H9 (cell line): ENCODE results near the gene DDAH2. TPM values are rescaled to one million over a fixed set of nuclear protein-coding genes. Genes with fewer than 3 reads are reported as not detected.

Experiments used
- DNase-seq: peaks from one replicate; pipeline ENCODE4 v3.0.0-alpha.2; 2017
- H2AFZ ChIP-seq: one replicate; pipeline ENCODE4 v1.6.1; 2013; ENCODE audit warnings: mild to moderate bottlenecking, low read length, control low read depth, moderate library complexity
- H2AK5ac ChIP-seq: 2 replicates; pipeline ENCODE4 v1.6.1; 2013; ENCODE audit warnings: low read length, control low read depth, mixed read lengths; ENCODE audit not compliant: insufficient read length
- H2BK120ac ChIP-seq: one replicate; pipeline ENCODE4 v1.6.1; 2013; ENCODE audit warnings: low read depth, mild to moderate bottlenecking, low read length, control low read depth, inconsistent platforms; ENCODE audit not compliant: poor library complexity, severe bottlenecking
- H2BK12ac ChIP-seq: 2 replicates; pipeline ENCODE4 v1.6.1; 2013; ENCODE audit warnings: low read length, control low read depth, mixed read lengths, low read depth; ENCODE audit not compliant: insufficient read length
- H2BK15ac ChIP-seq: 2 replicates; pipeline ENCODE4 v1.6.1; 2013; ENCODE audit warnings: low read depth, low read length, control low read depth
- H2BK20ac ChIP-seq: one replicate; pipeline ENCODE4 v1.6.1; 2013; ENCODE audit warnings: low read depth, mild to moderate bottlenecking, low read length, control low read depth, inconsistent platforms; ENCODE audit not compliant: poor library complexity, severe bottlenecking
- H2BK5ac ChIP-seq: 2 replicates; pipeline ENCODE4 v1.6.1; 2013; ENCODE audit warnings: low read length, control low read depth, mixed read lengths; ENCODE audit not compliant: insufficient read length
- H3K14ac ChIP-seq: 2 replicates; pipeline ENCODE4 v1.6.1; 2013; ENCODE audit warnings: low read length, control low read depth; ENCODE audit not compliant: insufficient read depth
- H3K18ac ChIP-seq: 2 replicates; pipeline ENCODE4 v1.6.1; 2013; ENCODE audit warnings: low read depth, mild to moderate bottlenecking, mixed read lengths, low read length, control low read depth; ENCODE audit not compliant: insufficient read length
- H3K23ac ChIP-seq: 2 replicates; pipeline ENCODE4 v1.6.1; 2013; ENCODE audit warnings: low read length, control low read depth, mixed read lengths, low read depth; ENCODE audit not compliant: insufficient read length
- H3K23me2 ChIP-seq: 2 replicates; pipeline ENCODE4 v1.6.1; 2013; ENCODE audit warnings: low read depth, mild to moderate bottlenecking, mixed read lengths, low read length, control low read depth; ENCODE audit not compliant: insufficient read length, poor library complexity, severe bottlenecking
- H3K27ac ChIP-seq: 2 replicates; pipeline ENCODE4 v1.5.1; 2013; ENCODE audit warnings: low read length, control low read depth, mixed read lengths, low read depth; ENCODE audit not compliant: insufficient read length
- H3K27me3 ChIP-seq: 2 replicates; pipeline ENCODE4 v1.6.1; 2013; ENCODE audit warnings: low read length, control low read depth, inconsistent platforms; ENCODE audit not compliant: insufficient read depth
- H3K4ac ChIP-seq: 2 replicates; pipeline ENCODE4 v1.6.1; 2013; ENCODE audit warnings: low read depth, mild to moderate bottlenecking, control low read depth, inconsistent platforms, low read length, moderate library complexity
- H3K4me1 ChIP-seq: 2 replicates; pipeline ENCODE4 v1.6.1; 2013; ENCODE audit warnings: low read length, control low read depth, inconsistent platforms; ENCODE audit not compliant: insufficient read depth
- H3K4me2 ChIP-seq: 2 replicates; pipeline ENCODE4 v1.6.1; 2013; ENCODE audit warnings: low read length, control low read depth, mixed read lengths; ENCODE audit not compliant: insufficient read length, insufficient read depth
- H3K56ac ChIP-seq: 2 replicates; pipeline ENCODE4 v1.6.1; 2013; ENCODE audit warnings: low read depth, mild to moderate bottlenecking, mixed read lengths, low read length, control low read depth; ENCODE audit not compliant: insufficient read length
- H3K79me1 ChIP-seq: 2 replicates; pipeline ENCODE4 v1.6.1; 2013; ENCODE audit warnings: low read depth, mild to moderate bottlenecking, moderate library complexity, low read length, control low read depth, inconsistent platforms; ENCODE audit not compliant: insufficient read depth, poor library complexity, severe bottlenecking
- H3K79me2 ChIP-seq: 2 replicates; pipeline ENCODE4 v1.6.1; 2013; ENCODE audit warnings: low read length, control low read depth, inconsistent platforms; ENCODE audit not compliant: insufficient read depth
- H3K9ac ChIP-seq: 2 replicates; pipeline ENCODE4 v1.6.1; 2013; ENCODE audit warnings: low read length, control low read depth, mixed read lengths; ENCODE audit not compliant: insufficient read length; ENCODE audit errors: extremely low read depth
- H3K9me3 ChIP-seq: one replicate; pipeline ENCODE4 v1.6.1; 2013; ENCODE audit warnings: low read depth, low read length, inconsistent platforms; ENCODE audit not compliant: control insufficient read depth
- H3T11ph ChIP-seq: one replicate; pipeline ENCODE4 v1.6.1; 2013; ENCODE audit warnings: mild to moderate bottlenecking, low read length, control low read depth, inconsistent platforms
- H4K20me1 ChIP-seq: one replicate; pipeline ENCODE4 v1.6.1; 2013; ENCODE audit not compliant: control insufficient read depth, insufficient read length, insufficient read depth
- H4K5ac ChIP-seq: 2 replicates; pipeline ENCODE4 v1.6.1; 2013; ENCODE audit warnings: low read depth, mild to moderate bottlenecking, mixed read lengths, low read length, control low read depth; ENCODE audit not compliant: insufficient read length
- H4K8ac ChIP-seq: replicated peaks from 2 replicates; pipeline ENCODE4 v1.6.1; 2013; ENCODE audit warnings: low read length, control low read depth, mixed read lengths, low read depth; ENCODE audit not compliant: insufficient read length
- H4K91ac ChIP-seq: 2 replicates; pipeline ENCODE4 v1.6.1; 2013; ENCODE audit warnings: low read depth, mild to moderate bottlenecking, moderate library complexity, mixed read lengths, low read length, control low read depth; ENCODE audit not compliant: insufficient read length
- H3K27ac Mint-ChIP-seq, 3 experiments: 2 replicates in 2 of 3; 3 replicates in 1 of 3; pipeline ENCODE4 v1.8.0; 2020 to 2021; ENCODE audit warnings: mixed read lengths in 3 of 3, mild to moderate bottlenecking in 1 of 3, moderate library complexity in 1 of 3
- H3K27me3 Mint-ChIP-seq: 2 replicates; pipeline ENCODE4 v1.8.0; 2021; ENCODE audit warnings: low read depth, mild to moderate bottlenecking, moderate library complexity, mixed read lengths
- H3K36me3 Mint-ChIP-seq, 3 experiments: 2 replicates in 2 of 3; 3 replicates in 1 of 3; pipeline ENCODE4 v1.8.0; 2020 to 2021; ENCODE audit warnings: low read depth in 3 of 3, mixed read lengths in 3 of 3; ENCODE audit not compliant: insufficient read depth in 1 of 3
- H3K4me1 Mint-ChIP-seq, 2 experiments: 2 replicates each; pipeline ENCODE4 v1.8.0; 2020; ENCODE audit warnings: mixed read lengths in 2 of 2
- H3K4me3 Mint-ChIP-seq, 2 experiments: 2 replicates in 1 of 2; 3 replicates in 1 of 2; pipeline ENCODE4 v1.8.0; 2020 to 2021; ENCODE audit warnings: mild to moderate bottlenecking in 2 of 2, mixed read lengths in 2 of 2, moderate library complexity in 1 of 2
- H3K9me3 Mint-ChIP-seq, 2 experiments: 2 replicates in 1 of 2; 3 replicates in 1 of 2; pipeline ENCODE4 v1.8.0; 2020; ENCODE audit warnings: mild to moderate bottlenecking in 2 of 2, mixed read lengths in 2 of 2, moderate library complexity in 1 of 2
- WGBS: extraction: QIAGEN DNeasy Blood & Tissue Kit; methylation state at CpG from one replicate; pipeline ENCODE4 v1.1.7; 2013; ENCODE audit warnings: missing lambda C conversion rate, low lambda C conversion rate, mixed read lengths; ENCODE audit not compliant: insufficient read length; ENCODE audit errors: extremely low coverage; 5-methylcytosine and 5-hydroxymethylcytosine counted together
- total RNA-seq: library from RNA; stranded (reverse); gene quantifications from 2 replicates; pipeline ENCODE4 v1.2.1, GENCODE V29; 2021
- TF ChIP-seq, protein P1 (sequence below): fragments of 200-600 bp; sonication (generic); conservative IDR thresholded peaks from 3 replicates; pipeline ENCODE4 v1.8.0; 2021; ENCODE audit warnings: antibody characterized with exemption, mild to moderate bottlenecking

The DDAH2 gene
- total RNA-seq, 1 experiment from 2014 or later, result 73.2 TPM

DNA sequence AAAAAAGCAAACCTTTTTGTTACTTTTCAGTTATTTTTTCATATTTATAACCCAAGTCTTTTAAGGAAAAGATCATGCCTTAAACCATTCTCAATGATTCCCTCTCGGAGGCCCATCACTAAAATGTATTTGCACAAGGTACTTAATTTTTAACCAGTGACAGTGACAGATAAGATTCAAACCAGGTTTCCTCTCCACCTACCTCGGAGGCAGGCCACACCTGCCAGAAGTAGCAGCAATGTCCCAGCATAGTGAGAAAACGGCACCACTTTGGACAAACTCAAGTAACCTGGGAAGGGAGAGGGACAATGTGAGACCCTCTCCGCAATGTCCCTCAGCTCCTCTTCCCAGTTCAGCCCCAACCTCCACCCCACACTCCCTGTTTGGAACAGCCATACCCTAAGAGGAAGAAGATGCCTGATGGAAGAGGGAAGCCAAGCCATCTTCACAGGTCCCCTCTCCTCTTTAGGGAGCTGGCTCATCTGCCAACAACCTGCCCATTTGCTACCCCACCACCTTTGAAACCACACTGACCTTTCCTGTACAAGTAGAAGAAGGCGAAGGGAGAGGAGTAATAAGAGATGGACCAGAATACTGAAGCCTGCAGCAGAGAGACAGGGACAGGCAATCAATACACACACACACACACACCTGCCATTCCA is 28.2 kb downstream of the DDAH2 start:
- Histone ChIP-seq H2BK15ac (no peak overlapping the region), H4K5ac (no peak overlapping the region), H3K4me2 (no peak overlapping the region), H3K18ac (no peak overlapping the region), H3K23me2 (peaks cover 6% of the 10 kb centered on the region), H2AK5ac (no peak overlapping the region), H3K27ac (no peak overlapping the region), H3K27me3 (no peaks in the 10 kb centered on the region), H4K20me1 (no peaks in the 10 kb centered on the region), H3K79me1 (peaks cover 6% of the 10 kb centered on the region), H3K14ac (no peak overlapping the region), H3T11ph (no peak overlapping the region), H2AFZ (no peak overlapping the region), H2BK12ac (no peak overlapping the region), H2BK120ac (no peak overlapping the region), H3K23ac (no peak overlapping the region), H3K56ac (no peak overlapping the region), H3K9me3 (no peaks in the 10 kb centered on the region), H2BK20ac (no peak overlapping the region), H2BK5ac (no peak overlapping the region), H3K4me1 (peaks cover 4% of the 10 kb centered on the region; the same call in 1 of the 2 replicates), H3K9ac (no peak overlapping the region), H4K8ac (no peak overlapping the region), H4K91ac (no peak overlapping the region), H3K79me2 (peaks cover 2% of the 10 kb centered on the region; the same call in 1 of the 2 replicates), H3K4ac (no peak overlapping the region)
- Mint-ChIP-seq H3K4me3 (peak overlapping the region; percentile 6 to 66; a peak in 2 of 5 replicates), H3K27me3 (no peaks in the 10 kb centered on the region; the same call in 1 of the 2 replicates), H3K36me3 (peaks cover 4 to 35% (median 12%) of the 10 kb centered on the region in 3 experiments; a peak in 5 of 7 replicates), H3K4me1 (peaks cover 11% of the 10 kb centered on the region in 2 experiments), H3K9me3 (no peaks in the 10 kb centered on the region; a peak in 1 of 5 replicates), H3K27ac (peak overlapping the region in 1 of 3 experiments; percentile 24; a peak in 1 of 7 replicates)
- DNase-seq, result no peak
- no CpG with 5 or more reads among the region's 5 CpGs for WGBS
- TF ChIP-seq, protein P1, sequence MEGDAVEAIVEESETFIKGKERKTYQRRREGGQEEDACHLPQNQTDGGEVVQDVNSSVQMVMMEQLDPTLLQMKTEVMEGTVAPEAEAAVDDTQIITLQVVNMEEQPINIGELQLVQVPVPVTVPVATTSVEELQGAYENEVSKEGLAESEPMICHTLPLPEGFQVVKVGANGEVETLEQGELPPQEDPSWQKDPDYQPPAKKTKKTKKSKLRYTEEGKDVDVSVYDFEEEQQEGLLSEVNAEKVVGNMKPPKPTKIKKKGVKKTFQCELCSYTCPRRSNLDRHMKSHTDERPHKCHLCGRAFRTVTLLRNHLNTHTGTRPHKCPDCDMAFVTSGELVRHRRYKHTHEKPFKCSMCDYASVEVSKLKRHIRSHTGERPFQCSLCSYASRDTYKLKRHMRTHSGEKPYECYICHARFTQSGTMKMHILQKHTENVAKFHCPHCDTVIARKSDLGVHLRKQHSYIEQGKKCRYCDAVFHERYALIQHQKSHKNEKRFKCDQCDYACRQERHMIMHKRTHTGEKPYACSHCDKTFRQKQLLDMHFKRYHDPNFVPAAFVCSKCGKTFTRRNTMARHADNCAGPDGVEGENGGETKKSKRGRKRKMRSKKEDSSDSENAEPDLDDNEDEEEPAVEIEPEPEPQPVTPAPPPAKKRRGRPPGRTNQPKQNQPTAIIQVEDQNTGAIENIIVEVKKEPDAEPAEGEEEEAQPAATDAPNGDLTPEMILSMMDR, result no peak
